CD14-positive monocyte (primary cell): ENCODE measurements around the gene MACROH2A1. TPM values are rescaled to one million over a fixed set of nuclear protein-coding genes. Genes with fewer than 3 reads are reported as not detected.
A peak's percentile ranks its signal among the peaks of the same experiment; 100 is the strongest.

Experiments used
- DNase-seq, 3 donors: peaks; one replicate each; pipeline ENCODE4 v3.0.0-alpha.2; 2011 to 2022
- H2AFZ ChIP-seq: 2 replicates; pipeline ENCODE4 v1.6.0; 2012; ENCODE audit warnings: mild to moderate bottlenecking, low read depth, low read length, inconsistent platforms; ENCODE audit not compliant: insufficient read depth, poor library complexity, severe bottlenecking
- H3K27ac ChIP-seq, 2 donors: 1 replicate in 1 of 2; 2 replicates in 1 of 2; pipeline ENCODE4 v1.5.1; 2012 to 2013; ENCODE audit warnings: low read length in 2 of 2, control low read depth in 1 of 2, inconsistent platforms in 1 of 2, low read depth in 1 of 2, mild to moderate bottlenecking in 1 of 2
- H3K27me3 ChIP-seq, 2 donors: one replicate each; pipeline versions ENCODE4 v1.6.0 to v1.6.1; 2011 to 2013; ENCODE audit warnings: low read length in 2 of 2; ENCODE audit not compliant: control insufficient read depth in 2 of 2, insufficient read depth in 2 of 2
- H3K36me3 ChIP-seq, 2 donors: replicated peaks in 1 of 2; 1 replicate in 1 of 2; 2 replicates in 1 of 2; pipeline versions ENCODE4 v1.5.1 to v1.6.1; 2012 to 2013; ENCODE audit warnings: low read length in 2 of 2, control low read depth in 1 of 2, inconsistent platforms in 1 of 2, mild to moderate bottlenecking in 1 of 2; ENCODE audit not compliant: insufficient read depth in 2 of 2, control insufficient read depth in 1 of 2
- H3K4me1 ChIP-seq, 2 donors: 1 replicate in 1 of 2; 2 replicates in 1 of 2; pipeline versions ENCODE4 v1.5.1 to v1.6.1; 2012 to 2013; ENCODE audit warnings: low read length in 2 of 2, control low read depth in 1 of 2, inconsistent platforms in 1 of 2, mild to moderate bottlenecking in 1 of 2, moderate library complexity in 1 of 2; ENCODE audit not compliant: insufficient read depth in 2 of 2, control insufficient read depth in 1 of 2
- H3K4me2 ChIP-seq: replicated peaks from 2 replicates; pipeline ENCODE3; 2012; ENCODE audit warnings: low read length, moderate library complexity, mild to moderate bottlenecking; ENCODE audit not compliant: poor library complexity, severe bottlenecking; ENCODE audit errors: extremely low read depth
- H3K4me3 ChIP-seq, 3 experiments: fragments of 200-600 bp in 1 of 3; sonication (generic) in 1 of 3; replicated peaks in 1 of 3; 1 replicate in 2 of 3; 2 replicates in 1 of 3; pipeline ENCODE4 v1.5.1; 2011 to 2013; ENCODE audit warnings: low read length in 3 of 3, mild to moderate bottlenecking in 3 of 3, control low read depth in 2 of 3, low read depth in 2 of 3, inconsistent platforms in 1 of 3, moderate library complexity in 1 of 3
- H3K79me2 ChIP-seq: 2 replicates; pipeline ENCODE4 v1.6.0; 2012; ENCODE audit warnings: mild to moderate bottlenecking, control low read depth, inconsistent platforms, low read length, moderate library complexity; ENCODE audit not compliant: insufficient read depth
- H3K9ac ChIP-seq: 2 replicates; pipeline ENCODE4 v1.6.0; 2017; ENCODE audit warnings: low read length, mild to moderate bottlenecking; ENCODE audit not compliant: insufficient read depth, poor library complexity, severe bottlenecking
- H3K9me3 ChIP-seq, 2 donors: replicated peaks in 1 of 2; 1 replicate in 1 of 2; 2 replicates in 1 of 2; pipeline versions ENCODE4 v1.5.1 to v1.6.1; 2012 to 2013; ENCODE audit warnings: low read length in 2 of 2, control low read depth in 1 of 2; ENCODE audit not compliant: control insufficient read depth in 1 of 2, insufficient read depth in 1 of 2
- H4K20me1 ChIP-seq: 2 replicates; pipeline ENCODE4 v1.6.0; 2012; ENCODE audit warnings: mild to moderate bottlenecking, low read length, control low read depth, moderate library complexity; ENCODE audit not compliant: insufficient read depth
- H3K27ac Mint-ChIP-seq, 7 donors: one replicate each; pipeline ENCODE4 v1.8.0; 2020; ENCODE audit warnings: mild to moderate bottlenecking in 7 of 7, mixed read lengths in 7 of 7, moderate library complexity in 6 of 7, inconsistent platforms in 2 of 7
- H3K27me3 Mint-ChIP-seq, 3 donors: one replicate each; pipeline ENCODE4 v1.8.0; 2021 to 2022; ENCODE audit warnings: low read depth in 3 of 3, mild to moderate bottlenecking in 3 of 3, mixed read lengths in 3 of 3, moderate library complexity in 3 of 3, inconsistent platforms in 1 of 3
- H3K36me3 Mint-ChIP-seq, 2 donors: one replicate each; pipeline ENCODE4 v1.8.0; 2020; ENCODE audit warnings: mixed read lengths in 2 of 2, inconsistent platforms in 1 of 2, mild to moderate bottlenecking in 1 of 2
- H3K4me1 Mint-ChIP-seq: one replicate; pipeline ENCODE4 v1.8.0; 2020; ENCODE audit warnings: mild to moderate bottlenecking, mixed read lengths
- H3K4me3 Mint-ChIP-seq, 2 donors: one replicate each; pipeline ENCODE4 v1.8.0; 2020; ENCODE audit warnings: mild to moderate bottlenecking in 2 of 2, mixed read lengths in 2 of 2, moderate library complexity in 1 of 2
- H3K9me3 Mint-ChIP-seq, 7 donors: one replicate each; pipeline ENCODE4 v1.8.0; 2020 to 2022; ENCODE audit warnings: mixed read lengths in 7 of 7, mild to moderate bottlenecking in 6 of 7, moderate library complexity in 6 of 7, inconsistent platforms in 2 of 7
- WGBS: methylation state at CpG from one replicate; pipeline ENCODE4 v1.1.5; 2013; ENCODE audit warnings: missing lambda C conversion rate; ENCODE audit not compliant: insufficient coverage; 5-methylcytosine and 5-hydroxymethylcytosine counted together
- intact Hi-C, 2 donors: fragments of 100-400 bp; cut with micrococcal nuclease; formaldehyde crosslinking; loops; one replicate each; pipeline versions ENCODE4 v1.15.0 to v1.15.1; 2023
- polyA plus RNA-seq, 3 donors: library from polyadenylated mRNA; depleted of rRNA in 1 of 3; unstranded in 2 of 3; stranded (reverse) in 1 of 3; fragments of 300-500 nt in 2 of 3; fragments of >200 nt in 1 of 3; fragmentation: Illumina TruSeq in 2 of 3; gene quantifications; 1 replicate in 2 of 3; 2 replicates in 1 of 3; pipeline ENCODE4 v1.2.3, GENCODE V29; 2012 to 2021
- TF ChIP-seq, protein P1 (sequence below): fragments of 200-600 bp; IDR thresholded peaks from one replicate; pipeline ENCODE4 v1.8.0; 2022; ENCODE audit warnings: antibody characterized with exemption, mild to moderate bottlenecking

MACROH2A1 gene
- polyA plus RNA-seq, 3 donors, result 352 to 443 (median 440) TPM

DNA sequence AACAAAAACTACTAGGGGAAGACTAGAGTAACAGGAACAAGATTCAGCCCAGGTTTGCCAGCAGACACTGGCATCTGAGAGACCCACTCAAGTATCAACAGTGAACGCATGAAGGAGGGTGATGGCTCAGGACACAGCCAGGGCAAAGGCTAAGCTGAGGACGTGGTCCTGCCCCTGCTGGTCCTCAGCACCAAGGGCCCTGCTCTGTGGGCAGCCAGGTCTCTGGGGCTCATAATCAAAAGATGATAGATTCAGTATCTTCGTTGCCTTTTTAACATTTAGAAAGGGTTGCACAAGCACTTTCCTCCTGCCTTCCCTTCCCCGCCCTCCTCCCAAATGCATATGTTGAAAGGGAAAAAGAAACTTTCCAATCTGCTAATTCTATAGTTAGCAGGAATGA is 31.5 kb downstream of the MACROH2A1 start:
- Histone ChIP-seq H4K20me1 (peaks cover 94% of the 10 kb centered on the region), H3K4me1 (no peaks in the 10 kb centered on the region), H3K79me2 (peaks cover 94% of the 10 kb centered on the region), H3K4me2 (no peak overlapping the region), H3K9ac (no peak overlapping the region), H3K9me3 (no peaks in the 10 kb centered on the region), H3K27ac (peak overlapping the region in 1 of 2 donors; percentile 69), H2AFZ (no peak overlapping the region), H3K4me3 (no peak overlapping the region), H3K36me3 (peaks cover 82 to 97% of the 10 kb centered on the region in 2 donors), H3K27me3 (no peaks in the 10 kb centered on the region)
- Mint-ChIP-seq H3K9me3 (no peaks in the 10 kb centered on the region), H3K27ac (peak overlapping the region in 4 of 7 donors; percentile 13 to 73 (median 42)), H3K4me1 (peaks cover 30% of the 10 kb centered on the region), H3K27me3 (no peaks in the 10 kb centered on the region), H3K36me3 (peaks cover 87 to 96% of the 10 kb centered on the region in 2 donors), H3K4me3 (no peak overlapping the region)
- WGBS, result 94% methylated on average over 2 of the region's 4 CpGs
- intact Hi-C loops, result loop anchor here in 1 of 2 donors (10.0 kb wide), 1 partner anchor 177 kb away; no protein-coding TSS in a partner anchor
- TF ChIP-seq, protein P1, sequence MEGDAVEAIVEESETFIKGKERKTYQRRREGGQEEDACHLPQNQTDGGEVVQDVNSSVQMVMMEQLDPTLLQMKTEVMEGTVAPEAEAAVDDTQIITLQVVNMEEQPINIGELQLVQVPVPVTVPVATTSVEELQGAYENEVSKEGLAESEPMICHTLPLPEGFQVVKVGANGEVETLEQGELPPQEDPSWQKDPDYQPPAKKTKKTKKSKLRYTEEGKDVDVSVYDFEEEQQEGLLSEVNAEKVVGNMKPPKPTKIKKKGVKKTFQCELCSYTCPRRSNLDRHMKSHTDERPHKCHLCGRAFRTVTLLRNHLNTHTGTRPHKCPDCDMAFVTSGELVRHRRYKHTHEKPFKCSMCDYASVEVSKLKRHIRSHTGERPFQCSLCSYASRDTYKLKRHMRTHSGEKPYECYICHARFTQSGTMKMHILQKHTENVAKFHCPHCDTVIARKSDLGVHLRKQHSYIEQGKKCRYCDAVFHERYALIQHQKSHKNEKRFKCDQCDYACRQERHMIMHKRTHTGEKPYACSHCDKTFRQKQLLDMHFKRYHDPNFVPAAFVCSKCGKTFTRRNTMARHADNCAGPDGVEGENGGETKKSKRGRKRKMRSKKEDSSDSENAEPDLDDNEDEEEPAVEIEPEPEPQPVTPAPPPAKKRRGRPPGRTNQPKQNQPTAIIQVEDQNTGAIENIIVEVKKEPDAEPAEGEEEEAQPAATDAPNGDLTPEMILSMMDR, result no peak
- no peak for DNase-seq

GRCh38 chr5:135367076-135367475 is 32.0 kb downstream of the MACROH2A1 start:
- Mint-ChIP-seq H3K9me3 (no peaks in the 10 kb centered on the region), H3K4me3 (no peak overlapping the region), H3K27me3 (no peaks in the 10 kb centered on the region), H3K36me3 (peaks cover 85 to 93% of the 10 kb centered on the region in 2 donors), H3K4me1 (peaks cover 25% of the 10 kb centered on the region), H3K27ac (peak overlapping the region in 2 of 7 donors; percentile 25 to 60)
- Histone ChIP-seq H3K27ac (peak overlapping the region in 1 of 2 donors; percentile 69), H3K4me2 (no peak overlapping the region), H3K79me2 (peaks cover 94% of the 10 kb centered on the region), H4K20me1 (peaks cover 94% of the 10 kb centered on the region), H3K36me3 (peaks cover 82 to 97% of the 10 kb centered on the region in 2 donors), H2AFZ (no peak overlapping the region), H3K4me1 (no peaks in the 10 kb centered on the region), H3K4me3 (no peak overlapping the region), H3K27me3 (no peaks in the 10 kb centered on the region), H3K9me3 (no peaks in the 10 kb centered on the region), H3K9ac (no peak overlapping the region)
- no CpG with 5 or more reads among the region's 2 CpGs for whole genome bisulfite sequencing
- TF ChIP-seq, protein P1, result no peak
- intact Hi-C loops, result loop anchor here in 1 of 2 donors (10.0 kb wide), 1 partner anchor 178 kb away; no protein-coding TSS in a partner anchor
- no peak for DNase-seq
